HG03354 (cell line): ENCODE data around the gene TRPV3.
"Not testable (repeated sequence)": the region's sequence is repeated elsewhere in the genome, so short reads cannot be mapped to it uniquely, and the experiment has no call there.

Experiments used
- ATAC-seq: cut with Tn5 transposase; IDR thresholded peaks from one replicate; pipeline ENCODE4 v1.9.1; 2021; ENCODE audit warnings: mild to moderate bottlenecking; ENCODE audit not compliant: unreplicated experiment, poor library complexity, severe bottlenecking

Gene TRPV3

GRCh38 chr17:3501344-3501743, 56.3 kb downstream of the TRPV3 start:
- ATAC-seq, result no peak

GRCh38 chr17:3497101-3497500, 60.5 kb downstream of the TRPV3 start:
- ATAC-seq, result no peak

GRCh38 chr17:3485481-3486068, 72.0 kb downstream of the TRPV3 start:
- no peak for ATAC-seq

GRCh38 chr17:3482852-3483251, 74.8 kb downstream of the TRPV3 start:
- ATAC-seq, result no peak

- no peak for ATAC-seq
Measured at GRCh38 chr17:3479988-3480387, 77.6 kb downstream of the TRPV3 start.

- no peak for ATAC-seq
Measured at GRCh38 chr17:3475812-3476610, 81.6 kb downstream of the TRPV3 start, which contains the start of gene ASPA. TSS of gene ASPA (plus strand) at chr17:3475997. CDS start at chr17:3476160, 163 bp downstream.

- no peak for ATAC-seq
Measured at GRCh38 chr17:3475251-3475685, 82.3 kb downstream of the TRPV3 start.

- ATAC-seq, result no peak
Measured at GRCh38 chr17:3474212-3474611, 83.4 kb downstream of the TRPV3 start.

GRCh38 chr17:3472137-3472536, 85.5 kb downstream of the TRPV3 start:
- no peak for ATAC-seq

GRCh38 chr17:3471599-3471998, 86.0 kb downstream of the TRPV3 start, which contains the start of gene SPATA22:
TSS of gene SPATA22 (minus strand) at chr17:3471819. CDS start at chr17:3469325, 2,494 bp downstream.
- no peak for ATAC-seq

GRCh38 chr17:3469529-3469928, 88.1 kb downstream of the TRPV3 start:
- ATAC-seq, result no peak

GRCh38 chr17:3466355-3466754, 91.3 kb downstream of the TRPV3 start:
- ATAC-seq, result not testable (repeated sequence)
